OCI-LY3 (cell line): ENCODE results near the gene SPOCK1.

Experiments
- H2AFZ ChIP-seq: fragments of 200-600, 300-600 bp; shearing (Covaris generic); 2 replicates; pipeline ENCODE4 v1.6.0; 2014; ENCODE audit warnings: antibody characterized with exemption, low read depth, low read length
- H3K27ac ChIP-seq: fragments of 200-600, 300-600 bp; sonication (generic); 2 replicates; pipeline ENCODE4 v1.5.1; 2014; ENCODE audit warnings: mild to moderate bottlenecking, low read length, moderate library complexity, mixed read lengths
- H3K27me3 ChIP-seq: fragments of 200-600, 300-600 bp; sonication (generic); 2 replicates; pipeline ENCODE4 v1.6.1; 2014; ENCODE audit warnings: low read depth, low read length, mixed read lengths
- H3K36me3 ChIP-seq: fragments of 200-600, 300-600 bp; sonication (generic); replicated peaks from 2 replicates; pipeline ENCODE3; 2014; ENCODE audit warnings: low read depth, low read length, mixed read lengths
- H3K4me1 ChIP-seq: fragments of 300-600, 200-600 bp; sonication (generic); 2 replicates; pipeline ENCODE4 v1.6.1; 2014; ENCODE audit warnings: low read length, mixed read lengths
- H3K4me2 ChIP-seq: fragments of 200-600, 300-600 bp; sonication (generic); 2 replicates; pipeline ENCODE4 v1.6.1; 2014; ENCODE audit warnings: low read length, mixed read lengths
- H3K4me3 ChIP-seq: fragments of 300-600, 200-600 bp; sonication (generic); 2 replicates; pipeline ENCODE4 v1.5.1; 2014; ENCODE audit warnings: antibody characterized with exemption, mild to moderate bottlenecking, low read length, moderate library complexity
- H3K79me2 ChIP-seq: fragments of 300-600, 200-600 bp; shearing (Covaris generic); 2 replicates; pipeline ENCODE4 v1.6.1; 2014; ENCODE audit warnings: mild to moderate bottlenecking, low read length, mixed read lengths
- H3K9ac ChIP-seq: fragments of 300-600, 200-600 bp; shearing (Covaris generic); 2 replicates; pipeline ENCODE4 v1.6.0; 2014; ENCODE audit warnings: mild to moderate bottlenecking, low read length, moderate library complexity
- H3K9me3 ChIP-seq: fragments of 200-600, 300-600 bp; shearing (Covaris generic); 2 replicates; pipeline ENCODE4 v1.6.1; 2014; ENCODE audit warnings: low read length, mixed read lengths; ENCODE audit not compliant: insufficient read depth
- H4K20me1 ChIP-seq: fragments of 200-600, 300-600 bp; sonication (generic); 2 replicates; pipeline ENCODE4 v1.6.1; 2016; ENCODE audit warnings: low read length, mixed read lengths; ENCODE audit not compliant: insufficient read depth
- EZH2phosphoT487 ChIP-seq: fragments of 200-600 bp; shearing (Covaris generic); IDR thresholded peaks from 2 replicates; pipeline ENCODE4 v1.6.1; 2018; ENCODE audit warnings: antibody characterized with exemption, mixed run types, low read depth
- TF ChIP-seq, protein P1 (sequence below): fragments of 200-600, 300-600 bp; sonication (generic); IDR thresholded peaks from 2 replicates; pipeline ENCODE4 v1.5.1; 2014; ENCODE audit warnings: antibody characterized with exemption, low read length, low read depth

Gene SPOCK1

DNA sequence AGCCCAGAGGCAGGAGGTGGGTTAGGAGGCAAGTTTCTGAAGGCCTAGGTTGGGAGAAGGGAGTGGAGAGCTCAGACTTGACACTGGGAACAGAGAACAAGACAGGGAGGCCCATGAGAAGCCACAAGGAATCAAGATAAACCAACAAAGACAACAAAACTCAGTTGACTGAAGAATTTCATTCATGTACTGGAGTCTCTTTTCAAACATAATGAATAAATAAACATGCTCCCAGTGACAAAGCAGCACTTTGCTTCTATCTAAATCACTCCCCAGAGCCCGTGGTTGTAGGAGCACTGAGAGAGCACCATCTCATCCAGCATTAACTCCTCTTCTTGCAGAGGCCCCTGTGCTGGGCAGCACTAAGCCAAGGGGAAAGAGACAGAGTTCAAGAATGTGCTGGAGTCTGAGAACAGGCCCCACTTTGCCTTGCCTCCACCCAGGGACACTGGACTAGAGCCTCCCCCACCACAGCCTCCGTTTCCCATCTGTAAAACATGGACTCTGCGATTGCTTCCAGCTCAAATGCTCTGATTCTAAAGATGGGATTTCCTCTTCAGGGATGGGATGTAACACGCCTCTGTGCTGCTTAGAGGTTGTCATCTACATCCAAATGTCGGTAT, 282.0 kb downstream of the SPOCK1 start:
- H2AFZ ChIP-seq = no peak overlapping the region
- no peak overlapping the region for H3K4me2 ChIP-seq
- H3K4me3 ChIP-seq = no peak overlapping the region

DNA sequence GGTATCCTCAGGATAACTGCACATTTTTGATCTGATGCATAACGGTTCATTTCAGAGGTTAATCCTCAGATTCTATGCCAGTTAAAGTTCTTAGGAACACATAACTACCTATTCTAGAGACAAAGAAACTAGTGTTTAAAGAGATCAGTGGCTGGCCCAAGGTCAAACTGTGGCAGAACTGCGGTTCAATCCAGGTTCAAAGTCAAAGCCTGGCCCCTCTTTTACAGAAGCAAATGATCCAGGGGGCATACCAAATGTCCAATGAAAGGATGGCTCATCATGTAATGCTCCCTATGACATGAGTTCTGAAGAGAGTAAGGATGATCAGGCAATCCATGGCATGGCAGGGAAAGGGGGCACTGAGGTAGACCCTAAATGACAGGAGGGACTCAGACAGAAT, 283.3 kb downstream of the SPOCK1 start:
- Histone ChIP-seq H3K4me2 (no peak overlapping the region), H4K20me1 (no peaks in the 10 kb centered on the region), H3K4me1 (no peaks in the 10 kb centered on the region), H3K9ac (no peak overlapping the region), H3K27ac (no peak overlapping the region), H3K36me3 (no peaks in the 10 kb centered on the region), H2AFZ (no peak overlapping the region), H3K9me3 (no peaks in the 10 kb centered on the region), H3K4me3 (no peak overlapping the region), H3K79me2 (no peaks in the 10 kb centered on the region), H3K27me3 (no peaks in the 10 kb centered on the region)
- no peak for TF ChIP-seq EZH2phosphoT487
- TF ChIP-seq, protein P1, sequence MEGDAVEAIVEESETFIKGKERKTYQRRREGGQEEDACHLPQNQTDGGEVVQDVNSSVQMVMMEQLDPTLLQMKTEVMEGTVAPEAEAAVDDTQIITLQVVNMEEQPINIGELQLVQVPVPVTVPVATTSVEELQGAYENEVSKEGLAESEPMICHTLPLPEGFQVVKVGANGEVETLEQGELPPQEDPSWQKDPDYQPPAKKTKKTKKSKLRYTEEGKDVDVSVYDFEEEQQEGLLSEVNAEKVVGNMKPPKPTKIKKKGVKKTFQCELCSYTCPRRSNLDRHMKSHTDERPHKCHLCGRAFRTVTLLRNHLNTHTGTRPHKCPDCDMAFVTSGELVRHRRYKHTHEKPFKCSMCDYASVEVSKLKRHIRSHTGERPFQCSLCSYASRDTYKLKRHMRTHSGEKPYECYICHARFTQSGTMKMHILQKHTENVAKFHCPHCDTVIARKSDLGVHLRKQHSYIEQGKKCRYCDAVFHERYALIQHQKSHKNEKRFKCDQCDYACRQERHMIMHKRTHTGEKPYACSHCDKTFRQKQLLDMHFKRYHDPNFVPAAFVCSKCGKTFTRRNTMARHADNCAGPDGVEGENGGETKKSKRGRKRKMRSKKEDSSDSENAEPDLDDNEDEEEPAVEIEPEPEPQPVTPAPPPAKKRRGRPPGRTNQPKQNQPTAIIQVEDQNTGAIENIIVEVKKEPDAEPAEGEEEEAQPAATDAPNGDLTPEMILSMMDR = no peak

More for the DNA sequence above, 282.0 kb downstream of the SPOCK1 start:
- H3K9me3 ChIP-seq = no peaks in the 10 kb centered on the region
- no peak overlapping the region for H3K27ac ChIP-seq
- H3K4me1 ChIP-seq = no peaks in the 10 kb centered on the region
- no peaks in the 10 kb centered on the region for H3K27me3 ChIP-seq
- TF ChIP-seq, protein P1 = no peak
- no peaks in the 10 kb centered on the region for H3K79me2 ChIP-seq
- H3K36me3 ChIP-seq = no peaks in the 10 kb centered on the region
- no peaks in the 10 kb centered on the region for H4K20me1 ChIP-seq
- no peak overlapping the region for H3K9ac ChIP-seq

DNA sequence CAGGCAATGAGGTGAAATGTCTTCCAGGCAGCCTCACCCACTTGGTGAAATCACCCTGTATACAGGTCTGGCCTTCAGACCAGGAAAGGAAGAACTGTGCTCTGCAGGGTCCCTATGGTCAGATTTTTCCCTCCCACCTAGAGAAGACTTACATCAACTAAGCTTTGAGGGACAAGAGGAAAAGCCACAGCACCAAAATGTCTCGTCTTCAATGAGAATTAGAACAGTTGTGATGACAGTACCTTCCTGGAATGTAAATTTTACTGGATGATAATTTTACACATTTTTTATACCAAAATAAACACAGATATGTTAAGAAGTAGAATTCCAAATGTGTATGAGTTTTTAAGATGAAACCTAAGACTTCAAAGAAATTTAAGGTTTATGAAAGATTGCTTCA, 283.9 kb downstream of the SPOCK1 start:
- Histone ChIP-seq H3K27me3 (no peaks in the 10 kb centered on the region), H3K36me3 (no peaks in the 10 kb centered on the region), H3K9ac (no peak overlapping the region), H3K79me2 (no peaks in the 10 kb centered on the region), H2AFZ (no peak overlapping the region), H3K4me1 (no peaks in the 10 kb centered on the region), H3K9me3 (no peaks in the 10 kb centered on the region), H4K20me1 (no peaks in the 10 kb centered on the region), H3K4me3 (no peak overlapping the region), H3K4me2 (no peak overlapping the region), H3K27ac (no peak overlapping the region)
- TF ChIP-seq EZH2phosphoT487 = no peak
- TF ChIP-seq, protein P1 = no peak

DNA sequence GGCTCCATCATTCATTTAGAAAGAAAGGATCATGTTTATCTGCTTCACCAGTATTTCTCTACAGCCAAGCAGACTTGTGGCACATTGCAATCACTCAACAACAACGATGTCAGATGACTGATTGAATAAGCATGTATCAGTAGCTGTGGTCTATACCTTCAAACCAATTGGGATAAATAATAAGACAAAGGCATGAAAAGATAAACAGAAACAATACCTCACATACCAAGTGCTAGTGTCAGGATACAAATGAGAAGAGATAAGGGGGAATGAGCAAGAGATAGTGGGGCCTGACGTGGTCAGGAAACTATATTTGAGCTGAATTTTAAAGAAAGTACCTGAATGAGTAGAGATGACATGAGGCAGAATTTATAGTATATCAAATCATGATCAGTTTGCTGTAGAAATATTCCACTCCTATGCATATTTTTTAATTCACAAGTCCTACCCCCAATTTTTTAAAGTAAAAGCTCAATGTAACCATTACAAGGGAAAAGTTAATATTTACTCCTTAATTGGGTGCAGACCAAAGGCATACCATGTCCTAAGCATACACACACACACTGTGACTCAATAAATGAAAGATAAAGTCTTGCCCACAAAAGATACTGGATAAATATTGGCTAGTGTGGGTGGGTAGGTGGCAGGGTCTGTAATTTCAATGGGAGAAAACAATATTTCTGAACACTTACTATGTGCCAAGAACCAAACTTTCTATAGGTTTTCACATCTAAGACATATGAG, 284.5 kb downstream of the SPOCK1 start:
- H3K27ac ChIP-seq = no peak overlapping the region
- no peak overlapping the region for H3K9ac ChIP-seq
- no peak overlapping the region for H2AFZ ChIP-seq
- H3K9me3 ChIP-seq = no peaks in the 10 kb centered on the region
- H3K4me3 ChIP-seq = no peak overlapping the region
- TF ChIP-seq, protein P1 = no peak
- TF ChIP-seq EZH2phosphoT487 = no peak
- no peaks in the 10 kb centered on the region for H3K36me3 ChIP-seq
- no peaks in the 10 kb centered on the region for H3K79me2 ChIP-seq
- H3K27me3 ChIP-seq = no peaks in the 10 kb centered on the region
- H4K20me1 ChIP-seq = no peaks in the 10 kb centered on the region
- no peak overlapping the region for H3K4me2 ChIP-seq
- no peaks in the 10 kb centered on the region for H3K4me1 ChIP-seq
